ENCODE results near the gene MARK2. TPM values are rescaled to one million over a fixed set of nuclear protein-coding genes. Genes with fewer than 3 reads are reported as not detected.

MARK2 gene
- polyA plus RNA-seq, 3 donors, result 32.4 to 55.7 (median 33.3) TPM

DNA sequence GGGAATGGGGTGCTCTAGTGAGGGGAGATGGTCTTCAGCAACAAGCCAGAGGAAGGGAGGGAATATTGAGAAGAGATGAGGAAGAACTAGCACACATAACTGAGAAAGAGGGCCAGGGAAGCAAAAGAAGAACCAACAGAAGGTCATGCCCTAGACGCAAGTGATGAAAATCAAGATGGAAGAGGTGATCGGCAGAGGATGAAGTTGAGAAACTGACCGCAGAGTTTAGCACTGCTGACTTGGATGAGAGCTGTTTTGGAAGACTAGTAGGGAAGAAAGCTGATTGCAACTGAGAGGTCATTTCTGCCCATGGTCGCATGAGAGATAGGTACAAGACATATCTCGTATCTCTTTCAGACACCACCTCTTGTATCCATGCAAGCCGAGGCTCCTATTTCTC lies 22.7 kb upstream of the MARK2 start:
- no peak overlapping the region for H3K27ac ChIP-seq (ENCODE audit: low read depth in 1 of 2, low read length in 2 of 2)
- peak in 2 of 3 donors; percentile 10 to 27 for DNase-seq
- no peak overlapping the region for H3K9ac ChIP-seq (ENCODE audit: insufficient read depth, low read length, poor library complexity, severe bottlenecking)
- TF ChIP-seq, protein P1, sequence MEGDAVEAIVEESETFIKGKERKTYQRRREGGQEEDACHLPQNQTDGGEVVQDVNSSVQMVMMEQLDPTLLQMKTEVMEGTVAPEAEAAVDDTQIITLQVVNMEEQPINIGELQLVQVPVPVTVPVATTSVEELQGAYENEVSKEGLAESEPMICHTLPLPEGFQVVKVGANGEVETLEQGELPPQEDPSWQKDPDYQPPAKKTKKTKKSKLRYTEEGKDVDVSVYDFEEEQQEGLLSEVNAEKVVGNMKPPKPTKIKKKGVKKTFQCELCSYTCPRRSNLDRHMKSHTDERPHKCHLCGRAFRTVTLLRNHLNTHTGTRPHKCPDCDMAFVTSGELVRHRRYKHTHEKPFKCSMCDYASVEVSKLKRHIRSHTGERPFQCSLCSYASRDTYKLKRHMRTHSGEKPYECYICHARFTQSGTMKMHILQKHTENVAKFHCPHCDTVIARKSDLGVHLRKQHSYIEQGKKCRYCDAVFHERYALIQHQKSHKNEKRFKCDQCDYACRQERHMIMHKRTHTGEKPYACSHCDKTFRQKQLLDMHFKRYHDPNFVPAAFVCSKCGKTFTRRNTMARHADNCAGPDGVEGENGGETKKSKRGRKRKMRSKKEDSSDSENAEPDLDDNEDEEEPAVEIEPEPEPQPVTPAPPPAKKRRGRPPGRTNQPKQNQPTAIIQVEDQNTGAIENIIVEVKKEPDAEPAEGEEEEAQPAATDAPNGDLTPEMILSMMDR (IDR thresholded peaks at IDR 0.05), result no peak
- peaks cover 11 to 12% (median 12%) of the 10 kb centered on the region in 3 donors for H3K27me3 Mint-ChIP-seq (ENCODE audit: low read depth in 3 of 3)
- H3K4me1 ChIP-seq (ENCODE audit: control insufficient read depth in 1 of 2, insufficient read depth in 2 of 2, low read length in 2 of 2), result peaks cover 25 to 28% of the 10 kb centered on the region in 2 donors
- H3K4me2 ChIP-seq (replicated peaks; ENCODE audit: extremely low read depth, low read length, poor library complexity, severe bottlenecking), result no peak overlapping the region
- H2AFZ ChIP-seq (ENCODE audit: insufficient read depth, low read depth, low read length, poor library complexity, severe bottlenecking), result no peak overlapping the region
- peaks cover 31% of the 10 kb centered on the region for H3K4me1 Mint-ChIP-seq
- H3K9me3 ChIP-seq (replicated peaks in 1 of 2; ENCODE audit: control insufficient read depth in 1 of 2, insufficient read depth in 1 of 2, low read length in 2 of 2), result no peaks in the 10 kb centered on the region
- peaks cover 23 to 38% of the 10 kb centered on the region in 2 donors for H3K36me3 Mint-ChIP-seq
- 77% methylated on average over 2 of the region's 6 CpGs for WGBS (ENCODE audit: insufficient coverage)
- no peak overlapping the region for H3K4me3 ChIP-seq (replicated peaks in 1 of 3; ENCODE audit: low read depth in 2 of 3, low read length in 3 of 3)
- H4K20me1 ChIP-seq (ENCODE audit: insufficient read depth, low read length), result peaks cover 8% of the 10 kb centered on the region
- H3K27me3 ChIP-seq (ENCODE audit: control insufficient read depth in 2 of 2, insufficient read depth in 2 of 2, low read length in 2 of 2), result peaks cover 0 to 7% of the 10 kb centered on the region in 2 donors
- peaks cover 6 to 23% of the 10 kb centered on the region in 2 donors for H3K36me3 ChIP-seq (replicated peaks in 1 of 2; ENCODE audit: control insufficient read depth in 1 of 2, insufficient read depth in 2 of 2, low read length in 2 of 2)
- intact Hi-C loops (cut with micrococcal nuclease), result no loop called here
- H3K4me3 Mint-ChIP-seq, result no peak overlapping the region
- H3K9me3 Mint-ChIP-seq, result peaks cover 0 to 3% (median 0%) of the 10 kb centered on the region in 7 donors
- H3K27ac Mint-ChIP-seq, result peak overlapping the region in 1 of 7 donors; percentile 72
- peaks cover 33% of the 10 kb centered on the region for H3K79me2 ChIP-seq (ENCODE audit: insufficient read depth, low read length)

DNA sequence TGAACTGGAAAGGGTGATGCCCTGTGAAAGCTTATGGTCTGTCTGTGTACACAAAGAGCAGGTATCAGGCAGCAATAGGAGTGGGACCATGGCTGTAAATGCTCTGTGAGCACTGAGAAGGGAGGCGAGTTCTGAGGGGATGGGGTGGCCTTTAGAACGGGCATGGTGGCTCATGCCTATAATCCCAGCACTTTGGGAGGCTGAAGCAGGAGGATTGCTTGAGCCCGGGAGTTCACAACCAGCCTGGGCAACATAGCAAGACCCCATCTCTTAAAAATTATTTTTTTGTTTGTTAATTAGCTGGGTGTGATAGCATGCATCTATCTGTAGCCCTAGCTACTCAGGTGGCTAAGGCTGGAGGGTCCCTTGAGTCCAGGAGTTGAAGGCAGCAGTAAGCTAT lies 22.2 kb upstream of the MARK2 start:
- Histone ChIP-seq H4K20me1 (ENCODE audit: insufficient read depth, low read length) (peaks cover 8% of the 10 kb centered on the region), H3K79me2 (ENCODE audit: insufficient read depth, low read length) (peaks cover 33% of the 10 kb centered on the region), H3K4me3 (replicated peaks in 1 of 3; ENCODE audit: low read depth in 2 of 3, low read length in 3 of 3) (no peak overlapping the region), H2AFZ (ENCODE audit: insufficient read depth, low read depth, low read length, poor library complexity, severe bottlenecking) (no peak overlapping the region), H3K27me3 (ENCODE audit: control insufficient read depth in 2 of 2, insufficient read depth in 2 of 2, low read length in 2 of 2) (peaks cover 0 to 7% of the 10 kb centered on the region in 2 donors), H3K36me3 (replicated peaks in 1 of 2; ENCODE audit: control insufficient read depth in 1 of 2, insufficient read depth in 2 of 2, low read length in 2 of 2) (peaks cover 8 to 29% of the 10 kb centered on the region in 2 donors), H3K4me1 (ENCODE audit: control insufficient read depth in 1 of 2, insufficient read depth in 2 of 2, low read length in 2 of 2) (peaks cover 25 to 28% of the 10 kb centered on the region in 2 donors), H3K4me2 (replicated peaks; ENCODE audit: extremely low read depth, low read length, poor library complexity, severe bottlenecking) (no peak overlapping the region), H3K9me3 (replicated peaks in 1 of 2; ENCODE audit: control insufficient read depth in 1 of 2, insufficient read depth in 1 of 2, low read length in 2 of 2) (no peaks in the 10 kb centered on the region), H3K9ac (ENCODE audit: insufficient read depth, low read length, poor library complexity, severe bottlenecking) (no peak overlapping the region), H3K27ac (ENCODE audit: low read depth in 1 of 2, low read length in 2 of 2) (no peak overlapping the region)
- H3K4me1 Mint-ChIP-seq, result peaks cover 31% of the 10 kb centered on the region
- H3K36me3 Mint-ChIP-seq, result peaks cover 28 to 44% of the 10 kb centered on the region in 2 donors
- no CpG with 5 or more reads among the region's 3 CpGs for WGBS (ENCODE audit: insufficient coverage)
- intact Hi-C loops (cut with micrococcal nuclease), result no loop called here
- TF ChIP-seq, protein P1 (IDR thresholded peaks at IDR 0.05), result no peak
- peaks cover 0 to 3% (median 0%) of the 10 kb centered on the region in 7 donors for H3K9me3 Mint-ChIP-seq
- H3K27ac Mint-ChIP-seq, result no peak overlapping the region
- H3K27me3 Mint-ChIP-seq (ENCODE audit: low read depth in 3 of 3), result peaks cover 7 to 10% (median 10%) of the 10 kb centered on the region in 3 donors
- H3K4me3 Mint-ChIP-seq, result no peak overlapping the region
- DNase-seq, result no peak

Measured in CD14-positive monocyte (primary cell).